HEK293T (cell line): Measurements from ENCODE around the gene RNU5D-1.

Experiments
- BHLHE40 ChIP-seq: fragments of 450-650 bp; IDR thresholded peaks from 2 replicates; pipeline ENCODE4 v1.6.1; 2016; ENCODE audit warnings: mild to moderate bottlenecking, moderate library complexity, borderline replicate concordance
- FOXM1 ChIP-seq: fragments of 450-650 bp; IDR thresholded peaks from 2 replicates; pipeline ENCODE4 v1.6.1; 2017; ENCODE audit warnings: mild to moderate bottlenecking, borderline replicate concordance
- SP1 ChIP-seq: fragments of 450-650 bp; IDR thresholded peaks from 2 replicates; pipeline ENCODE4 v1.6.1; 2017

GRCh38 chr1:44693159-44693558 lies 37.8 kb downstream of the RNU5D-1 start:
- TF ChIP-seq FOXM1 (no peak), SP1 (no peak), BHLHE40 (no peak)
